HG02973 (cell line): ENCODE data around the gene FKRP.

ENCODE experiments used
- ATAC-seq: cut with Tn5 transposase; IDR thresholded peaks from one replicate; pipeline ENCODE4 v1.9.1; 2021; ENCODE audit warnings: moderate library complexity; ENCODE audit not compliant: unreplicated experiment

The FKRP gene

GRCh38 chr19:46731007-46731501, 14.8 kb upstream of the FKRP start:
- no peak for ATAC-seq

- ATAC-seq = no peak
Measured at GRCh38 chr19:46731584-46731983, 14.3 kb upstream of the FKRP start.

- no peak for ATAC-seq
Measured at GRCh38 chr19:46732172-46732938, 13.5 kb upstream of the FKRP start.

GRCh38 chr19:46732966-46733689, 12.7 kb upstream of the FKRP start:
- ATAC-seq = no peak

- no peak for ATAC-seq
Measured at GRCh38 chr19:46733690-46734292, 12.1 kb upstream of the FKRP start.

GRCh38 chr19:46736531-46737297, 9.1 kb upstream of the FKRP start:
- no peak for ATAC-seq

GRCh38 chr19:46737298-46737654, 8.6 kb upstream of the FKRP start:
- no peak for ATAC-seq

- ATAC-seq = no peak
Measured at GRCh38 chr19:46737761-46738171, 8.1 kb upstream of the FKRP start.

- no peak for ATAC-seq
Measured at GRCh38 chr19:46739290-46739771, 6.5 kb upstream of the FKRP start.

GRCh38 chr19:46741447-46741846, 4.4 kb upstream of the FKRP start:
- no peak for ATAC-seq

GRCh38 chr19:46742926-46743480, 2.9 kb upstream of the FKRP start:
- no peak for ATAC-seq

- no peak for ATAC-seq
Measured at GRCh38 chr19:46744005-46744691, 1.7 kb upstream of the FKRP start.

- ATAC-seq = no peak
Measured at GRCh38 chr19:46745030-46745429, 827 bp upstream of the FKRP start.

- ATAC-seq = peak; percentile 37
Measured at GRCh38 chr19:46746281-46747057, 612 bp downstream of the FKRP start, which contains the start of gene STRN4. Gene STRN4 (minus strand): TSS chr19:46746450. CDS start chr19:46746430, 20 bp downstream.

- no peak for ATAC-seq
Measured at GRCh38 chr19:46748325-46749109, 2.7 kb downstream of the FKRP start.

GRCh38 chr19:46753420-46754155, 7.7 kb downstream of the FKRP start:
- ATAC-seq = peak; percentile 56

- no peak for ATAC-seq
Measured at GRCh38 chr19:46755077-46755852, 9.4 kb downstream of the FKRP start.
